Suprapubic skin (tissue), 3 donors: Measurements from ENCODE around the gene XXYLT1.

ENCODE experiments used
- CTCF ChIP-seq, 2 donors: fragments of 200-600 bp in 1 of 2; fragments of 450-650 bp in 1 of 2; sonication (generic) in 1 of 2; IDR thresholded peaks; one replicate each; pipeline ENCODE4 v1.5.1; 2016 to 2019; ENCODE audit warnings: antibody characterized with exemption in 2 of 2, mild to moderate bottlenecking in 1 of 2, moderate library complexity in 1 of 2
- POLR2A ChIP-seq, 2 donors: fragments of 450-650 bp; IDR thresholded peaks; one replicate each; pipeline ENCODE4 v1.6.1; 2017; ENCODE audit warnings: antibody characterized with exemption in 2 of 2, mild to moderate bottlenecking in 2 of 2, moderate library complexity in 2 of 2

- TF ChIP-seq CTCF (IDR thresholded peaks at IDR 0.05) (no peak), POLR2A (IDR thresholded peaks at IDR 0.05) (no peak)
Measured at GRCh38 chr3:195240171-195240701, 30.7 kb downstream of the XXYLT1 start.
